ENCODE data around the gene ADORA2B. TPM values are rescaled to one million over a fixed set of nuclear protein-coding genes. Genes with fewer than 3 reads are reported as not detected.
"Not testable (repeated sequence)": the region's sequence is repeated elsewhere in the genome, so short reads cannot be mapped to it uniquely, and the experiment has no call there.

The ADORA2B gene
- total RNA-seq: under 1 TPM; 0.23 to 0.25 TPM
- polyA plus RNA-seq: 1 to 10 TPM in 1 of 2 donors, under 1 TPM in 1; 0.57 to 1.8 TPM

GRCh38 chr17:15944759-15945526, at the start of gene ADORA2B:
TSS of gene ADORA2B (plus strand) at chr17:15945130. CDS start at chr17:15945249, 119 bp downstream.
- ChIA-PET CTCF (ENCODE audit: partially characterized antibody) (interaction anchor here (0.9 to 1.2 kb wide), 2 partner anchors 10 to 51 kb away, joined by 3 read pairs; no protein-coding TSS in a partner anchor), POLR2A (ENCODE audit: partially characterized antibody) (interaction anchor here (1.2 to 1.6 kb wide), 2 partner anchors 11 to 55 kb away, joined by 5 read pairs; partner anchors contain the start of genes TTC19 and ZSWIM7)
- Mint-ChIP-seq H3K36me3 (no peaks in the 10 kb centered on the region), H3K27ac (peak within 1 kb of the TSS in 1 of 7 donors; percentile 35), H3K4me1 (peaks cover 5 to 10% (median 7%) of the 10 kb centered on the region in 4 donors), H3K9me3 (no peaks in the 10 kb centered on the region), H3K27me3 (peaks cover 24 to 30% of the 10 kb centered on the region in 2 donors), H3K4me3 (peak within 1 kb of the TSS; percentile 78 to 90 (median 82))
- DNase-seq: peak in 4 of 5 donors; percentile 14 to 31 (median 24)
- H3K9me3 ChIP-seq (ENCODE audit: control insufficient read depth in 1 of 2, low read length in 2 of 2): no peaks in the 10 kb centered on the region
- H3K36me3 ChIP-seq (ENCODE audit: insufficient read depth, low read length): no peaks in the 10 kb centered on the region
- intact Hi-C loops (cut with micrococcal nuclease): loop anchor here (1.0 kb wide), 1 partner anchor 53 kb away; no protein-coding TSS in a partner anchor
- peaks cover 5% of the 10 kb centered on the region for H3K27me3 ChIP-seq (ENCODE audit: insufficient read depth, low read length)
- H3K27ac ChIP-seq (ENCODE audit: low read depth, low read length): no peak within 1 kb of the TSS
- peak within 1 kb of the TSS in 1 of 2 donors; percentile 43 for H3K4me3 ChIP-seq (ENCODE audit: low read length in 2 of 2)
- peaks cover 6% of the 10 kb centered on the region for H3K4me1 ChIP-seq (ENCODE audit: insufficient read depth, low read length)

- Histone ChIP-seq H3K36me3 (ENCODE audit: insufficient read depth, low read length) (no peaks in the 10 kb centered on the region), H3K27me3 (ENCODE audit: insufficient read depth, low read length) (no peaks in the 10 kb centered on the region), H3K27ac (ENCODE audit: low read depth, low read length) (no peak overlapping the region), H3K4me3 (ENCODE audit: low read length in 2 of 2) (no peak overlapping the region), H3K4me1 (ENCODE audit: insufficient read depth, low read length) (peaks cover 9% of the 10 kb centered on the region), H3K9me3 (ENCODE audit: control insufficient read depth in 1 of 2, low read length in 2 of 2) (no peaks in the 10 kb centered on the region)
- Mint-ChIP-seq H3K27me3 (peaks cover 0 to 1% of the 10 kb centered on the region in 2 donors), H3K36me3 (no peaks in the 10 kb centered on the region), H3K27ac (peak overlapping the region in 2 of 7 donors; percentile 53 to 79), H3K9me3 (no peaks in the 10 kb centered on the region), H3K4me3 (peak overlapping the region in 2 of 8 donors; percentile 24 to 47), H3K4me1 (peaks cover 10 to 28% (median 11%) of the 10 kb centered on the region in 4 donors)
- no peak for DNase-seq
- POLR2A ChIA-PET (ENCODE audit: partially characterized antibody): no interaction called here
- intact Hi-C loops (cut with micrococcal nuclease): no loop called here
- CTCF ChIA-PET (ENCODE audit: partially characterized antibody): interaction anchor here (1.0 kb wide), 1 partner anchor 12 kb away, joined by 3 read pairs; no protein-coding TSS in a partner anchor
These were observed 48.7 kb upstream of the ADORA2B start for GRCh38 chr17:15896277-15896676.

GRCh38 chr17:15896834-15897233, 48.1 kb upstream of the ADORA2B start:
- Mint-ChIP-seq H3K4me1 (peaks cover 10 to 28% (median 11%) of the 10 kb centered on the region in 4 donors), H3K9me3 (no peaks in the 10 kb centered on the region), H3K27me3 (peaks cover 0 to 1% of the 10 kb centered on the region in 2 donors), H3K36me3 (no peaks in the 10 kb centered on the region), H3K4me3 (peak overlapping the region in 7 of 8 donors; percentile 53 to 92 (median 82)), H3K27ac (peak overlapping the region in 3 of 7 donors; percentile 30 to 77 (median 65))
- peaks cover 9% of the 10 kb centered on the region for H3K4me1 ChIP-seq (ENCODE audit: insufficient read depth, low read length)
- no peaks in the 10 kb centered on the region for H3K9me3 ChIP-seq (ENCODE audit: control insufficient read depth in 1 of 2, low read length in 2 of 2)
- H3K27ac ChIP-seq (ENCODE audit: low read depth, low read length): no peak overlapping the region
- ChIA-PET CTCF (ENCODE audit: partially characterized antibody) (interaction anchor here (1.0 kb wide), 1 partner anchor 12 kb away, joined by 3 read pairs; no protein-coding TSS in a partner anchor), POLR2A (ENCODE audit: partially characterized antibody) (no interaction called here)
- H3K27me3 ChIP-seq (ENCODE audit: insufficient read depth, low read length): no peaks in the 10 kb centered on the region
- H3K36me3 ChIP-seq (ENCODE audit: insufficient read depth, low read length): no peaks in the 10 kb centered on the region
- intact Hi-C loops (cut with micrococcal nuclease): no loop called here
- DNase-seq: no peak
- H3K4me3 ChIP-seq (ENCODE audit: low read length in 2 of 2): no peak overlapping the region

GRCh38 chr17:15899596-15899995, 45.3 kb upstream of the ADORA2B start:
- CTCF ChIA-PET (ENCODE audit: partially characterized antibody); H3K4me3 ChIP-seq (ENCODE audit: low read length in 2 of 2); DNase-seq; intact Hi-C loops (cut with micrococcal nuclease); H3K4me1 ChIP-seq (ENCODE audit: insufficient read depth, low read length); H3K27ac Mint-ChIP-seq; H3K36me3 ChIP-seq (ENCODE audit: insufficient read depth, low read length); H3K27me3 Mint-ChIP-seq; H3K27me3 ChIP-seq (ENCODE audit: insufficient read depth, low read length); POLR2A ChIA-PET (ENCODE audit: partially characterized antibody); H3K27ac ChIP-seq (ENCODE audit: low read depth, low read length); H3K9me3 Mint-ChIP-seq; H3K9me3 ChIP-seq (ENCODE audit: control insufficient read depth in 1 of 2, low read length in 2 of 2); H3K36me3 Mint-ChIP-seq: not testable (repeated sequence)
- peak overlapping the region in 1 of 8 donors; percentile 22 for H3K4me3 Mint-ChIP-seq
- H3K4me1 Mint-ChIP-seq: peaks cover 10 to 28% (median 11%) of the 10 kb centered on the region in 4 donors

GRCh38 chr17:15900871-15901270, 44.1 kb upstream of the ADORA2B start:
- Mint-ChIP-seq H3K27me3 (no peaks in the 10 kb centered on the region), H3K9me3 (peaks cover 0 to 3% (median 0%) of the 10 kb centered on the region in 8 donors), H3K27ac (no peak overlapping the region), H3K4me1 (peaks cover 10 to 25% (median 11%) of the 10 kb centered on the region in 4 donors), H3K36me3 (no peaks in the 10 kb centered on the region), H3K4me3 (no peak overlapping the region)
- POLR2A ChIA-PET (ENCODE audit: partially characterized antibody): no interaction called here
- Histone ChIP-seq H3K36me3 (ENCODE audit: insufficient read depth, low read length) (no peaks in the 10 kb centered on the region), H3K27ac (ENCODE audit: low read depth, low read length) (no peak overlapping the region), H3K27me3 (ENCODE audit: insufficient read depth, low read length) (no peaks in the 10 kb centered on the region), H3K4me1 (ENCODE audit: insufficient read depth, low read length) (peaks cover 9% of the 10 kb centered on the region), H3K4me3 (ENCODE audit: low read length in 2 of 2) (no peak overlapping the region), H3K9me3 (ENCODE audit: control insufficient read depth in 1 of 2, low read length in 2 of 2) (no peaks in the 10 kb centered on the region)
- no peak for DNase-seq
- intact Hi-C loops (cut with micrococcal nuclease): no loop called here
- CTCF ChIA-PET (ENCODE audit: partially characterized antibody): no interaction called here

- H3K36me3 ChIP-seq (ENCODE audit: insufficient read depth, low read length); H3K27me3 Mint-ChIP-seq; H3K9me3 Mint-ChIP-seq; H3K4me3 Mint-ChIP-seq; H3K4me1 ChIP-seq (ENCODE audit: insufficient read depth, low read length); POLR2A ChIA-PET (ENCODE audit: partially characterized antibody); H3K36me3 Mint-ChIP-seq; H3K4me3 ChIP-seq (ENCODE audit: low read length in 2 of 2); H3K27ac ChIP-seq (ENCODE audit: low read depth, low read length); H3K9me3 ChIP-seq (ENCODE audit: control insufficient read depth in 1 of 2, low read length in 2 of 2); intact Hi-C loops (cut with micrococcal nuclease); CTCF ChIA-PET (ENCODE audit: partially characterized antibody); DNase-seq; H3K27me3 ChIP-seq (ENCODE audit: insufficient read depth, low read length); H3K27ac Mint-ChIP-seq; H3K4me1 Mint-ChIP-seq: not testable (repeated sequence)
These were observed 39.7 kb upstream of the ADORA2B start for GRCh38 chr17:15905236-15905635.

- CTCF ChIA-PET (ENCODE audit: partially characterized antibody): no interaction called here
- no peak for DNase-seq
- no peak overlapping the region for H3K4me3 ChIP-seq (ENCODE audit: low read length in 2 of 2)
- no peaks in the 10 kb centered on the region for H3K36me3 ChIP-seq (ENCODE audit: insufficient read depth, low read length)
- no peaks in the 10 kb centered on the region for H3K4me1 ChIP-seq (ENCODE audit: insufficient read depth, low read length)
- H3K36me3 Mint-ChIP-seq: no peaks in the 10 kb centered on the region
- H3K27me3 Mint-ChIP-seq: peaks cover 2% of the 10 kb centered on the region in 2 donors
- H3K27ac ChIP-seq (ENCODE audit: low read depth, low read length): no peak overlapping the region
- no peaks in the 10 kb centered on the region for H3K27me3 ChIP-seq (ENCODE audit: insufficient read depth, low read length)
- H3K4me3 Mint-ChIP-seq: no peak overlapping the region
- H3K4me1 Mint-ChIP-seq: no peaks in the 10 kb centered on the region
- H3K27ac Mint-ChIP-seq: no peak overlapping the region
- intact Hi-C loops (cut with micrococcal nuclease): no loop called here
- peaks cover 0 to 5% (median 0%) of the 10 kb centered on the region in 8 donors for H3K9me3 Mint-ChIP-seq
- POLR2A ChIA-PET (ENCODE audit: partially characterized antibody): no interaction called here
- no peaks in the 10 kb centered on the region for H3K9me3 ChIP-seq (ENCODE audit: control insufficient read depth in 1 of 2, low read length in 2 of 2)
These were observed 37.6 kb upstream of the ADORA2B start for GRCh38 chr17:15907290-15907689.

Data from CD4-positive, alpha-beta memory T cell (primary cell).